WTC11 (cell line): ENCODE results near the gene CRADD. TPM values are rescaled to one million over a fixed set of nuclear protein-coding genes. Genes with fewer than 3 reads are reported as not detected.

Source experiments
- ATAC-seq: fragments of 200-7000 bp; cut with Tn5 transposase; 2 replicates; pipeline ENCODE4 v1.10.0; 2021; ENCODE audit warnings: mild to moderate bottlenecking, moderate library complexity
- CTCF ChIA-PET: fragments of 300-600 bp; sonication (Branson Sonifier 250); formaldehyde crosslinking; loops from one replicate; lab custom pipeline; 2021; ENCODE audit warnings: antibody characterized with exemption; lab: Charles Lee
- POLR2A ChIA-PET: fragments of 350-600 bp; sonication (Branson Sonifier 250); formaldehyde crosslinking; loops from one replicate; lab custom pipeline; 2021; ENCODE audit warnings: antibody characterized with exemption; lab: Charles Lee
- DNase-seq: peaks from one replicate; pipeline ENCODE4 v3.0.0; 2021; ENCODE audit warnings: low spot score
- H3K27ac Mint-ChIP-seq: 2 replicates; pipeline ENCODE4 v1.8.0; 2021; ENCODE audit warnings: mixed read lengths
- H3K27me3 Mint-ChIP-seq: 2 replicates; pipeline ENCODE4 v1.8.0; 2021; ENCODE audit warnings: low read depth, mild to moderate bottlenecking, moderate library complexity, mixed read lengths
- H3K36me3 Mint-ChIP-seq: 2 replicates; pipeline ENCODE4 v1.8.0; 2021; ENCODE audit warnings: mixed read lengths
- H3K4me1 Mint-ChIP-seq: 2 replicates; pipeline ENCODE4 v1.8.0; 2022; ENCODE audit warnings: mixed read lengths
- H3K4me3 Mint-ChIP-seq: 2 replicates; pipeline ENCODE4 v1.8.0; 2021; ENCODE audit warnings: mild to moderate bottlenecking, moderate library complexity, mixed read lengths
- H3K9me3 Mint-ChIP-seq: 2 replicates; pipeline ENCODE4 v1.8.0; 2021; ENCODE audit warnings: mixed read lengths
- ATF6 ChIP-seq: sonication (generic); formaldehyde crosslinking; IDR thresholded peaks from 2 replicates; pipeline ENCODE4 v1.8.1; 2023; ENCODE audit warnings: mild to moderate bottlenecking, missing genetic modification reagents
- CTCF ChIP-seq: fragments of 200-600 bp; IDR thresholded peaks from 2 replicates; pipeline ENCODE4 v1.8.0; 2022; ENCODE audit warnings: antibody characterized with exemption
- E2F1 ChIP-seq: sonication (generic); formaldehyde crosslinking; IDR thresholded peaks from 2 replicates; pipeline ENCODE4 v1.8.0; 2022; ENCODE audit warnings: mild to moderate bottlenecking, missing genetic modification reagents
- GTF2I ChIP-seq: fragments of 250-450 bp; sonication (Bioruptor Pico); conservative IDR thresholded peaks from 2 replicates; pipeline ENCODE4 v1.4.0; 2021; ENCODE audit warnings: mild to moderate bottlenecking
- HMGA2 ChIP-seq: fragments of 250-450 bp; sonication (Bioruptor Pico); IDR thresholded peaks from 2 replicates; pipeline ENCODE4 v1.4.0; 2021; ENCODE audit warnings: mild to moderate bottlenecking, moderate library complexity
- MLX ChIP-seq: sonication (generic); formaldehyde crosslinking; IDR thresholded peaks from 2 replicates; pipeline ENCODE4 v1.8.1; 2023; ENCODE audit warnings: mild to moderate bottlenecking, missing genetic modification reagents, moderate library complexity
- MXD4 ChIP-seq: fragments of 250-450 bp; sonication (Bioruptor Pico); IDR thresholded peaks from 2 replicates; pipeline ENCODE4 v1.8.0; 2021; ENCODE audit warnings: mild to moderate bottlenecking, moderate library complexity, borderline replicate concordance
- MYBL2 ChIP-seq: sonication (generic); formaldehyde crosslinking; IDR thresholded peaks from 2 replicates; pipeline ENCODE4 v1.8.1; 2023; ENCODE audit warnings: mild to moderate bottlenecking, moderate library complexity, missing genetic modification reagents
- NFATC4 ChIP-seq: fragments of 250-450 bp; sonication (Bioruptor Pico); IDR thresholded peaks from 2 replicates; pipeline ENCODE4 v1.9.0; 2021; ENCODE audit warnings: mild to moderate bottlenecking
- NFYB ChIP-seq: sonication (generic); formaldehyde crosslinking; conservative IDR thresholded peaks from 2 replicates; pipeline ENCODE4 v1.8.0; 2022; ENCODE audit warnings: low read depth, missing genetic modification reagents
- NR2C2 ChIP-seq: sonication (generic); formaldehyde crosslinking; IDR thresholded peaks from 2 replicates; pipeline ENCODE4 v1.8.0; 2022; ENCODE audit warnings: mild to moderate bottlenecking, missing genetic modification reagents
- PRDM15 ChIP-seq: sonication (generic); formaldehyde crosslinking; IDR thresholded peaks from 2 replicates; pipeline ENCODE4 v1.8.0; 2022; ENCODE audit warnings: missing genetic modification reagents
- PREB ChIP-seq: sonication (generic); formaldehyde crosslinking; IDR thresholded peaks from 2 replicates; pipeline ENCODE4 v1.8.1; 2022; ENCODE audit warnings: mild to moderate bottlenecking, missing genetic modification reagents, moderate library complexity, borderline replicate concordance
- SMAD3 ChIP-seq: sonication (generic); formaldehyde crosslinking; IDR thresholded peaks from 2 replicates; pipeline ENCODE4 v1.8.0; 2022; ENCODE audit warnings: missing genetic modification reagents, mild to moderate bottlenecking, borderline replicate concordance
- SOX15 ChIP-seq: fragments of 250-450 bp; sonication (Bioruptor Pico); IDR thresholded peaks from 2 replicates; pipeline ENCODE4 v1.9.0; 2021; ENCODE audit warnings: mild to moderate bottlenecking
- TEAD1 ChIP-seq: sonication (generic); formaldehyde crosslinking; IDR thresholded peaks from 2 replicates; pipeline ENCODE4 v1.8.0; 2022; ENCODE audit warnings: mild to moderate bottlenecking, missing genetic modification reagents
- ZMAT4 ChIP-seq: fragments of 250-450 bp; sonication (Bioruptor Pico); IDR thresholded peaks from 2 replicates; pipeline ENCODE4 v1.9.0; 2021; ENCODE audit warnings: mild to moderate bottlenecking
- ZNF416 ChIP-seq: fragments of 250-450 bp; sonication (Bioruptor Pico); IDR thresholded peaks from 2 replicates; pipeline ENCODE4 v1.9.0; 2021; ENCODE audit warnings: mild to moderate bottlenecking, inconsistent platforms
- ZSCAN18 ChIP-seq: fragments of 250-450 bp; sonication (Bioruptor Pico); IDR thresholded peaks from 2 replicates; pipeline ENCODE4 v2.1.2; 2022; ENCODE audit warnings: mild to moderate bottlenecking, moderate library complexity
- total RNA-seq: library from RNA; stranded (reverse); gene quantifications from 3 replicates; pipeline ENCODE4 v1.2.3, GENCODE V29; 2021

Gene CRADD
- total RNA-seq, 1 experiment from 2014 or later = 11.6 TPM

GRCh38 chr12:93777254-93777653, 100.1 kb downstream of the CRADD start:
- POLR2A ChIA-PET = no interaction called here
- H3K9me3 Mint-ChIP-seq = peaks cover 4% of the 10 kb centered on the region
- no peaks in the 10 kb centered on the region for H3K36me3 Mint-ChIP-seq
- ATAC-seq (no peak), DNase-seq (no peak)
- CTCF ChIA-PET = no interaction called here
- H3K27me3 Mint-ChIP-seq = no peaks in the 10 kb centered on the region
- no peak overlapping the region for H3K4me3 Mint-ChIP-seq
- peaks cover 17% of the 10 kb centered on the region for H3K4me1 Mint-ChIP-seq
- no peak overlapping the region for H3K27ac Mint-ChIP-seq
- no peak for TF ChIP-seq ZSCAN18 (CRISPR knock-in tag)
- no peak for TF ChIP-seq PREB (CRISPR knock-in tag)
- no peak for TF ChIP-seq ZNF416 (CRISPR knock-in tag)

GRCh38 chr12:93778306-93778705, 101.1 kb downstream of the CRADD start:
- no peak for ATAC-seq

GRCh38 chr12:93778766-93779165, 101.6 kb downstream of the CRADD start:
- peaks cover 13% of the 10 kb centered on the region for H3K4me1 Mint-ChIP-seq
- no peak for ATAC-seq
- peaks cover 4% of the 10 kb centered on the region for H3K9me3 Mint-ChIP-seq
- DNase-seq = no peak
- H3K4me3 Mint-ChIP-seq = no peak overlapping the region
- H3K36me3 Mint-ChIP-seq = no peaks in the 10 kb centered on the region
- no peaks in the 10 kb centered on the region for H3K27me3 Mint-ChIP-seq
- ChIA-PET POLR2A (no interaction called here), CTCF (no interaction called here)
- no peak overlapping the region for H3K27ac Mint-ChIP-seq
- no peak for TF ChIP-seq CTCF
- TF ChIP-seq HMGA2 (CRISPR knock-in tag) = no peak
- TF ChIP-seq ATF6 = no peak
- TF ChIP-seq ZMAT4 (CRISPR knock-in tag) = no peak
- no peak for TF ChIP-seq GTF2I (CRISPR knock-in tag)
- no peak for TF ChIP-seq TEAD1
- no peak for TF ChIP-seq MXD4 (CRISPR knock-in tag)
- TF ChIP-seq NFYB (CRISPR knock-in tag) = no peak
- no peak for TF ChIP-seq NFATC4 (CRISPR knock-in tag)
- no peak for TF ChIP-seq PRDM15 (CRISPR knock-in tag)
- no peak for TF ChIP-seq NR2C2 (CRISPR knock-in tag)
- no peak for TF ChIP-seq SMAD3 (CRISPR knock-in tag)
- no peak for TF ChIP-seq MYBL2 (CRISPR knock-in tag)

More at GRCh38 chr12:93778306-93778705, 101.1 kb downstream of the CRADD start:
- CTCF ChIA-PET = no interaction called here
- TF ChIP-seq SOX15 (CRISPR knock-in tag) (no peak), E2F1 (CRISPR knock-in tag) (no peak), MLX (CRISPR knock-in tag) (no peak)
- Mint-ChIP-seq H3K4me3 (no peak overlapping the region), H3K27me3 (no peaks in the 10 kb centered on the region), H3K27ac (no peak overlapping the region; the same call in 1 of the 2 replicates), H3K4me1 (peaks cover 13% of the 10 kb centered on the region), H3K36me3 (no peaks in the 10 kb centered on the region), H3K9me3 (peaks cover 4% of the 10 kb centered on the region)
- POLR2A ChIA-PET = interaction anchor here (0.6 kb wide), 1 partner anchor 326 kb away, joined by 3 read pairs; no protein-coding TSS in a partner anchor
- no peak for DNase-seq
